ENCODE data around the gene RBM14. TPM values are rescaled to one million over a fixed set of nuclear protein-coding genes. Genes with fewer than 3 reads are reported as not detected.
A peak's percentile ranks its signal among the peaks of the same experiment; 100 is the strongest.
"Not testable (repeated sequence)": the region's sequence is repeated elsewhere in the genome, so short reads cannot be mapped to it uniquely, and the experiment has no call there.

The RBM14 gene, protein sequence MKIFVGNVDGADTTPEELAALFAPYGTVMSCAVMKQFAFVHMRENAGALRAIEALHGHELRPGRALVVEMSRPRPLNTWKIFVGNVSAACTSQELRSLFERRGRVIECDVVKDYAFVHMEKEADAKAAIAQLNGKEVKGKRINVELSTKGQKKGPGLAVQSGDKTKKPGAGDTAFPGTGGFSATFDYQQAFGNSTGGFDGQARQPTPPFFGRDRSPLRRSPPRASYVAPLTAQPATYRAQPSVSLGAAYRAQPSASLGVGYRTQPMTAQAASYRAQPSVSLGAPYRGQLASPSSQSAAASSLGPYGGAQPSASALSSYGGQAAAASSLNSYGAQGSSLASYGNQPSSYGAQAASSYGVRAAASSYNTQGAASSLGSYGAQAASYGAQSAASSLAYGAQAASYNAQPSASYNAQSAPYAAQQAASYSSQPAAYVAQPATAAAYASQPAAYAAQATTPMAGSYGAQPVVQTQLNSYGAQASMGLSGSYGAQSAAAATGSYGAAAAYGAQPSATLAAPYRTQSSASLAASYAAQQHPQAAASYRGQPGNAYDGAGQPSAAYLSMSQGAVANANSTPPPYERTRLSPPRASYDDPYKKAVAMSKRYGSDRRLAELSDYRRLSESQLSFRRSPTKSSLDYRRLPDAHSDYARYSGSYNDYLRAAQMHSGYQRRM
- 40.9 TPM for polyA plus RNA-seq (2013, experiment 1 of 2; ENCODE audit: insufficient read length)
- 40.1 TPM for polyA plus RNA-seq (2013, experiment 2 of 2; ENCODE audit: insufficient read length)

DNA sequence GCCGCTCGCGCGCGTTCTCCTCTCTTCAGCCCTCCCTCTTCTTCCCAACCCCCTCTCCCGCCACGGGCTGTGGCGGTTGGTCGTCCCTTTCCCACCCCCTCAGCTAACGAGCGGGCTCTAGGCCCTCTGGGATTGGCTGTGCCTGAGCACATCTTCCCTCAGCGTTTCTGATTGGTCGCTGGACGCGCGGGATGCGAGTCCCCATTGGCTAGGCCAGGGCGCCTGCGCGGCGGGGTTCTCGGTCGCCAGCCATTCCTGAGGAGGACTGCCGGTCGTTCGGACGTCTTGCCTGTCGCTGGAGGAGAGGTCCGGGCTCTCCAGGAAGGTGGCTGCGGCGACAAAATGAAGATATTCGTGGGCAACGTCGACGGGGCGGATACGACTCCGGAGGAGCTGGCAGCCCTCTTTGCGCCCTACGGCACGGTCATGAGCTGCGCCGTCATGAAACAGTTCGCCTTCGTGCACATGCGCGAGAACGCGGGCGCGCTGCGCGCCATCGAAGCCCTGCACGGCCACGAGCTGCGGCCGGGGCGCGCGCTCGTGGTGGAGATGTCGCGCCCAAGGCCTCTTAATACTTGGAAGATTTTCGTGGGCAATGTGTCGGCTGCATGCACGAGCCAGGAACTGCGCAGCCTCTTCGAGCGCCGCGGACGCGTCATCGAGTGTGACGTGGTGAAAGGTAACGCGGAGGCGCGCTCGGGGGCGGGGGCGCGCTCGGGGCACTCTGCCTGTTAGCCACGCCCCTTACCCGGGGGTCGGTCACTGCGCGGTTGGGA, at the start of gene RBM14:
Gene RBM14, plus strand, starts transcription at position 252 of the 776 bp plus-strand sequence. Its CDS starts 91 bp downstream, at position 343.
- peak; percentile 99 for DNase-seq

GRCh38 chr11:66567787-66568123, 48.7 kb upstream of the RBM14 start:
- DNase-seq, result no peak

DNA sequence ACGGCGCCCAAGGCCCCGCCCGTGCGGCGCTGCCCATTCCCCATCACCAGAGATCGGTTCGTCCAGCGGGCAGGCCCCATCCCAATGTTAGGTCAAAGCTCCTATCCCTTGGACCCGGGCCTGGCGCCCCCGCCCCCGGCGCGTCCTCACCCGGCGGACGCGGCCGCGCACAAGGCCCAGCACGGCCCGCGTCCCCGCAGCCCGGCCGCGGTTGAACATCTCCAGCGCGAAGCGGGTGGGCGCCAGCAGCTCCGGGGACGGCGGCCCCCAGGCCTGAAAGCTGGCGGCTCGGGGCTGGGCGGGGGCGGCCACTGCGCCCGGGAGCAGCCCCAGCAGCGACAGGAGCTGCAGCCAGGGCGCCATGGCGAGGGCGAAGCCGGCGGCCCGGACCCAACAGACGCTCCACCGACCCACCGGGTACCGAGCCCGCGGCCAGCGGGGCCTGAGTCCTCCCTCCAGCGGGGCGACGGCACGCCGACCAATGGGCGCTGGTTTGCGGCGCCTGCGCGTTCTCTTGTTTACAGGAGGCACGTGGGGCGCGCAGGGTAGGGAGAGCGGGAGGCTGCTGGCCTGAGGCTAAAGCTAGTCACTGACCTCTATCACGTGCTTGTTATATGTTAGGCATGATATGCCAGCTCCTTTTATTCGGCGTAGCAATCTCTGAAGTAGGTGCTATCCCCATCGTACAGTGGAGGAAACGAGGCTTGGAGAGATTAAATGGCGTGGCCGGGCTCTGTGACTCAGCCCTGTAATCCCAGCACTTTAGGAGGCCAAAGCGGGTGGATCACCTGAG, 48.1 kb upstream of the RBM14 start, which contains the start of gene CTSF:
Gene CTSF, minus strand, starts transcription at position 483 of the 793 bp plus-strand sequence. Its CDS starts 120 bp downstream, at position 363.
- DNase-seq, result peak; percentile 73

DNA sequence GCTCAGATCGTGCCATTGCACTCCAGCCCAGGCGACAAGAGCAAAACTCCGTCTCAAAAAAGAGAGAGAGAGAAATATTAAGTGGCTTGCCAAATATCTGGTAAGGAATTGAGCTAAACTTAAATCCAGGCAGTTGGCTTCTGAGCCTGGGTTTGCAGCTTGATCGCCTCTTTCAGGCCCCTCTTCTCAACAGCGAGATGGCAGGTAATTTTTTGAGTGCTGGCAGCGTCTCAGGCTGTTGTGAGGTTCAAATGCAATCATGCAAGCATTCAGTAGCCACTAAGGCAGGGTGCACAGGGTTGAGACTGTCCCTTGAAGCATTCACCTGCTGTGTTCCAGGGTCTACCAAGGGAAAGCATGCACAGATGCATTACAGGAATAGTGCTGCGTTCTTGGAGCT, 47.4 kb upstream of the RBM14 start:
- DNase-seq, result no peak

DNA sequence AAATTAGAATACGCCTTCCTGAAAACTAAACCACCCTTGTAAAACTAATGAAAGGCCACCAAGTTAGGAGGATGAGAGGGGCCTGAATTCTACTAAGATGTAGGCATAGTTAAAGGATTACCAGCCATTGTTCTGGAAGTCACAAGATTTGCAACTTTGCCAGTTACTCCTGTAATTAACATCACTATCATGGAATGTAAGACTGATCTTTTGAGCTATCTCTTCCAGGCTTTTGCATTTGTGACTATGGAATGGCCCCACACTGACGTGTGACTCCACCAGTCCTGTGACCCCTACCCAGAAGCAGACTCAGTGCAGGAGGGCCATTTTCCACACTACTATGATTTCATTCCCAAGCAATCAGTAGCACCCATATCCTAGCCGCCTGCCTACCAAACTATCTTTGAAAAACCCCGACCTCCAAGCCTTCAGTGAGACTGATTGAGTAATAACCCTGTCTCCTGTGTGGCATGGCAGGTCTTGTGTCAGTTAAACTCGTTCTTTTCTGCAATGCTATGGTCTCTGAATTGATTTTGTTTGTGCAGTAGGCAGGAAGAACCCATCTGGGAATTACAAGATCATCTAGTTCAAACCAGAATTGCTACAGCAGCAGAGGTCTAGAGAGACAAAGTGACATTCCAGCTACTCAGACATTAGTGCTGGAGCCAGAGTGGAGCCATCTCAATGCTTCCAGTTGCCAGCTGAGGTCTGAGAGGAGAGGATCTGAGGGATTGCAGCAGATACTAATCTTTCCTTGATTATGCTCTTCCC, 46.2 kb upstream of the RBM14 start:
- DNase-seq, result no peak

GRCh38 chr11:66570850-66571180, 45.6 kb upstream of the RBM14 start:
- DNase-seq, result no peak

DNA sequence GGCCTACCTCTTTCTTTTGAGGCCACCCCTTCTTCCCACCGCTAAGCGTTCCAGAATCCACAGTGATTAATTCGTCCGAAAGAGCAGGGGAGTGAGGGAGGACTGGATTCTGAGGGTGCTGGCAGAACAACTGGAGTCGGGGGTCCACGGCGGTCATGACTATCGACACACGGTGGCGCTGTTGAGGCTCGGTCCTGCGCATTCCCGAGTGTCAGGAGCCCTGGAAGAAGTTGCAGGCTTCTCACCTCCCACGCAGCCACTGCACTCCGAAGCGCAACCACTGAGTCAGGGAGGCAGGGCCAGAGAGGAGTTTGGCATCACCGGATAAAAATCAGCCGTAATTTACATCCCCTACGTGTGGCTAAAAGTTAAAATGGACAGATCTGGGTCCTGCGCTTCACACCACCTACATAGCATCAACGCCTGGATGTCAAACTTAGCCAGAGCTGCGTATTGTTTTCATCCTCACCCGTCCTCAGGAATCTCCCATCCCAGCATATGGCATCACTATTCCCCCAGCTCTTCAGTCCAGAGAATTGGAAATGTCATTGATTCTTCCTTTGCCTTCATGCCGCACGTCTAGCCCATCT, 37.3 kb upstream of the RBM14 start:
- peak; percentile 64 for DNase-seq

DNA sequence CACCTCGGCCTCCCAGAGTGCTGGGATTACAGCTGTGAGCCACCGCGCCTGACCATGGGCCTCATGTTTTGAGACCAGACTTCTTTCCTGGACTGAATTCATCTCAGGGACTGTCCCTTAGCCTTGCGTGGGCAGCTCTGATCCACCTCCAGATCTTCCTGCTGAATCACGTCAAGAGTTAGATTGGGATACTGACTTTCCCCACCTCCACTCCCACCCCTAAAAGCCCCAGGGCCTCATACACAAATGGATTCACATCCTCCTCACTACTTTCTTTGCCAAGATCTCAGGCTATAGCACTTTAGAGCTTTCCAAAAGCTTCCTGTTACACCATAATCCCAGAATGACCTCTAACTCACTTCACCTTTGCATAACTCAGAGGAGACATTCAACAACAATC, 35.6 kb upstream of the RBM14 start:
- DNase-seq, result no peak

- DNase-seq, result no peak
These were observed 35.2 kb upstream of the RBM14 start for GRCh38 chr11:66581261-66581660.

DNA sequence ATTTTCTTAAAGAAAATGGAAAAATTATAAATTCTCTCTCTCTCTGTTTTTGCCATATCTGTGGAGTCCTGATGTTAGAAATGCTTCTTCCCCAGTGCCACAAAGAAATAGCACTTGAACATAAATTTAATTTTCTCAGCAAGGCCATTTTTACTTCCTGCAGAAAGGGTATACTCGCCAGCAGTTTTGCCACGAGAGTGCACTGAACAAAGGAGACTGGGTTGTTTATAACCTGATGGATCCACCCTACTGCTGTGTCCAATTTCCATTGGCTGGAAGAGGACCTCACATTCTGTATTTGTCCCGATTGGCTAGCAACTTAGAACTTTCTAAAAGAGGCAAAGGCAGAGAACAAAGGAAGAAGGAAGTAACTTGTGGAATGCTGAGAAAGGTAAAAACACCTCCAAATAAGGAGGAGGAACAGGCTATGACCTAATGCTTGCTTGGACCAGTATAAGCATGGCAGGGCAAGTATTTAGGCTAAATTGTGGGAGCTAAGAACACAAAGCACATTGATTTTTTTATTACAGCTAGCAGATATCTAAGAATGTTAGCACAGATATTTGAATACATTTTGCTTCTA, 33.8 kb upstream of the RBM14 start:
- not testable (repeated sequence) for DNase-seq

- DNase-seq, result not testable (repeated sequence)
These were observed 31.0 kb upstream of the RBM14 start for GRCh38 chr11:66585447-66585846.

- no peak for DNase-seq
These were observed 30.3 kb upstream of the RBM14 start for GRCh38 chr11:66586136-66586535.

GRCh38 chr11:66589315-66589714, 27.1 kb upstream of the RBM14 start:
- not testable (repeated sequence) for DNase-seq

DNA sequence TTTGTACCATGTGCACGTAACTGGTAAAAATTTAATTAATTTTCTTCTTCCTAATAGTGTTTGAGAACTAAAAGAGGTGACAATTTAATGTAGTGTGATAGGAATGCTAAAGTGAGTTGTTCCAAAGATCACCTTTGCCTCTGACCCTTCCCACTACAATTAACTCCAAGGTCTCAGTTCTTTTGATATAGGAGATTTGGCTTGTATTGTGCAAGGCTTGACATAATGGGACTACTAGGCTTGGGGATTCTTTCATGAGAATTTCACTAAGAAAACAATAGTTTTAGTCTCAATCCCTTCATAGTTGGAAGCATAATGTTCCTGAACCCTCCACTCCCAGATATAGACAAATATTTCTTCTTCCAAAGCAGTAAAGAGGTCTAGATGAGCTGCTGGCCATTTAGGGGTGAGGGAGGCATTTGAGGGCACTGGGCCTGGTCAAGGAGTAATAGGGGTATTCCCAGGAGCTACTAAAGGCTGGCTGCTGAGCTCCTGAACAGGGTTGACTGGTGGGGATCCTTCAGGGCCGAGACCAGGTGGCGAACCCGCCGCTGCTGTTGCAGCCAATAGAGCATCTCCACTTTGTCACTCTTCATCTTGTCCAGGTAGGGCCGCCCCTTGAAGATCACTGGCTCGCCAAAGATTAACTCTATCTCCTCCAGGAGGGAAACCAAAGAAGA, 26.3 kb upstream of the RBM14 start:
- DNase-seq, result no peak

GRCh38 chr11:66591175-66591574, 25.3 kb upstream of the RBM14 start:
- no peak for DNase-seq

- DNase-seq, result peak; percentile 93
These were observed 23.8 kb upstream of the RBM14 start, which contains the start of the genes CCDC87 and CCS for GRCh38 chr11:66592457-66593302. CCDC87 (minus strand) TSS chr11:66593063; CDS start chr11:66593015, 48 bp downstream. CCS (plus strand) TSS chr11:66593185; CDS start chr11:66593262, 77 bp downstream.

- no peak for DNase-seq
These were observed 23.2 kb upstream of the RBM14 start for GRCh38 chr11:66593303-66593635.

- no peak for DNase-seq
These were observed 22.8 kb upstream of the RBM14 start for GRCh38 chr11:66593650-66594049.

Data from fibroblast of skin of abdomen (primary cell).